DND-41 (cell line): ENCODE data around the gene LAMC1.

Source experiments
- ATAC-seq: fragments of 200-7000 bp; cut with Tn5 transposase; 3 replicates; pipeline ENCODE4 v1.9.1; 2021; ENCODE audit warnings: low read depth; ENCODE audit not compliant: insufficient read depth
- DNase-seq: peaks from one replicate; pipeline ENCODE4 v3.0.0-alpha.2; 2020
- H2AFZ ChIP-seq: 2 replicates; pipeline ENCODE4 v1.6.0; 2012; ENCODE audit warnings: low read depth, low read length
- H3K27ac ChIP-seq: 2 replicates; pipeline ENCODE4 v1.5.1; 2012; ENCODE audit warnings: low read length, inconsistent platforms
- H3K27me3 ChIP-seq: fragments of 200-600 bp; sonication (generic); 2 replicates; pipeline ENCODE4 v1.6.0; 2012; ENCODE audit warnings: low read length, mild to moderate bottlenecking, inconsistent platforms; ENCODE audit not compliant: insufficient read depth, poor library complexity
- H3K36me3 ChIP-seq: 2 replicates; pipeline ENCODE4 v1.5.1; 2012; ENCODE audit warnings: low read length, inconsistent platforms; ENCODE audit not compliant: insufficient read depth
- H3K4me1 ChIP-seq: 2 replicates; pipeline ENCODE4 v1.5.1; 2012; ENCODE audit warnings: mild to moderate bottlenecking, low read length; ENCODE audit not compliant: insufficient read depth
- H3K4me2 ChIP-seq: 2 replicates; pipeline ENCODE4 v1.6.0; 2012; ENCODE audit warnings: mild to moderate bottlenecking, moderate library complexity, low read length, inconsistent platforms; ENCODE audit not compliant: insufficient read depth
- H3K4me3 ChIP-seq, 2 experiments: fragments of 200-600 bp in 1 of 2; shearing (Covaris generic) in 1 of 2; 2 replicates each; pipeline ENCODE4 v1.5.1; 2012 to 2016; ENCODE audit warnings: inconsistent platforms in 2 of 2, low read length in 2 of 2, mild to moderate bottlenecking in 2 of 2, low read depth in 1 of 2, moderate library complexity in 1 of 2
- H3K79me2 ChIP-seq: 2 replicates; pipeline ENCODE4 v1.6.0; 2012; ENCODE audit warnings: low read length, inconsistent platforms; ENCODE audit not compliant: insufficient read depth
- H3K9ac ChIP-seq: 2 replicates; pipeline ENCODE4 v1.6.0; 2012; ENCODE audit warnings: low read depth, mild to moderate bottlenecking, inconsistent platforms, low read length, moderate library complexity
- H3K9me3 ChIP-seq: 2 replicates; pipeline ENCODE4 v1.5.1; 2012; ENCODE audit warnings: low read length, moderate library complexity, mild to moderate bottlenecking, inconsistent platforms; ENCODE audit not compliant: insufficient read depth, severe bottlenecking
- H4K20me1 ChIP-seq: 2 replicates; pipeline ENCODE4 v1.6.0; 2012; ENCODE audit warnings: low read length; ENCODE audit not compliant: insufficient read depth
- CTCF ChIP-seq: IDR thresholded peaks from 2 replicates; pipeline ENCODE4 v1.5.1; 2012; ENCODE audit warnings: borderline replicate concordance, low read length, moderate library complexity, mild to moderate bottlenecking; ENCODE audit not compliant: poor library complexity, severe bottlenecking; ENCODE audit errors: extremely low read depth
- EZH2 ChIP-seq: IDR thresholded peaks from 3 replicates; pipeline ENCODE4 v1.6.1; 2012; ENCODE audit warnings: borderline replicate concordance, low read depth, mild to moderate bottlenecking, moderate library complexity, low read length, inconsistent platforms; ENCODE audit not compliant: severe bottlenecking

The LAMC1 gene

GRCh38 chr1:183011859-183012258, 11.4 kb upstream of the LAMC1 start:
- Histone ChIP-seq H4K20me1 (no peaks in the 10 kb centered on the region), H3K79me2 (no peaks in the 10 kb centered on the region), H3K4me2 (no peak overlapping the region), H3K4me1 (no peaks in the 10 kb centered on the region), H3K36me3 (no peaks in the 10 kb centered on the region), H3K9me3 (peaks cover 3% of the 10 kb centered on the region), H3K9ac (no peak overlapping the region), H3K27me3 (no peaks in the 10 kb centered on the region), H3K27ac (no peak overlapping the region), H3K4me3 (no peak overlapping the region), H2AFZ (no peak overlapping the region)
- DNase-seq (no peak), ATAC-seq (no peak)
- TF ChIP-seq CTCF (no peak), EZH2 (no peak)

GRCh38 chr1:183012301-183012994, 10.8 kb upstream of the LAMC1 start:
- H3K4me2 ChIP-seq, result no peak overlapping the region
- no peak overlapping the region for H3K9ac ChIP-seq
- ATAC-seq (no peak), DNase-seq (no peak)
- H3K36me3 ChIP-seq, result no peaks in the 10 kb centered on the region
- no peaks in the 10 kb centered on the region for H3K79me2 ChIP-seq
- peaks cover 3% of the 10 kb centered on the region for H3K9me3 ChIP-seq
- no peaks in the 10 kb centered on the region for H3K27me3 ChIP-seq
- no peaks in the 10 kb centered on the region for H4K20me1 ChIP-seq
- no peak overlapping the region for H3K4me3 ChIP-seq
- H3K27ac ChIP-seq, result no peak overlapping the region
- no peak overlapping the region for H2AFZ ChIP-seq
- H3K4me1 ChIP-seq, result no peaks in the 10 kb centered on the region
- TF ChIP-seq EZH2 (no peak), CTCF (no peak)

- no peak overlapping the region for H3K4me2 ChIP-seq
- no peak overlapping the region for H3K9ac ChIP-seq
- H3K79me2 ChIP-seq, result no peaks in the 10 kb centered on the region
- H3K9me3 ChIP-seq, result no peaks in the 10 kb centered on the region
- no peak overlapping the region for H3K27ac ChIP-seq
- H4K20me1 ChIP-seq, result no peaks in the 10 kb centered on the region
- H3K4me1 ChIP-seq, result no peaks in the 10 kb centered on the region
- H3K4me3 ChIP-seq, result no peak overlapping the region
- no peak overlapping the region for H2AFZ ChIP-seq
- DNase-seq (no peak), ATAC-seq (no peak)
- no peak for TF ChIP-seq EZH2
- no peaks in the 10 kb centered on the region for H3K27me3 ChIP-seq
- no peaks in the 10 kb centered on the region for H3K36me3 ChIP-seq
Observed at GRCh38 chr1:183019139-183019740, 4.0 kb upstream of the LAMC1 start.

GRCh38 chr1:183019860-183020259, 3.4 kb upstream of the LAMC1 start:
- H3K27ac ChIP-seq, result no peak overlapping the region
- TF ChIP-seq EZH2, result no peak
- no peak for TF ChIP-seq CTCF
- H3K36me3 ChIP-seq, result no peaks in the 10 kb centered on the region
- no peak overlapping the region for H3K9ac ChIP-seq
- no peak overlapping the region for H3K4me3 ChIP-seq
- DNase-seq, result no peak
- no peak for ATAC-seq
- H3K79me2 ChIP-seq, result no peaks in the 10 kb centered on the region
- no peaks in the 10 kb centered on the region for H4K20me1 ChIP-seq
- no peak overlapping the region for H3K4me2 ChIP-seq
- no peak overlapping the region for H2AFZ ChIP-seq
- H3K27me3 ChIP-seq, result peaks cover 4% of the 10 kb centered on the region
- H3K4me1 ChIP-seq, result no peaks in the 10 kb centered on the region
- no peaks in the 10 kb centered on the region for H3K9me3 ChIP-seq
